GM18498 (cell line): ENCODE data around the gene DCTN3.

Experiments
- ATAC-seq: cut with Tn5 transposase; IDR thresholded peaks from one replicate; pipeline ENCODE4 v1.9.1; 2021; ENCODE audit warnings: mild to moderate bottlenecking, moderate library complexity; ENCODE audit not compliant: unreplicated experiment

The DCTN3 gene

GRCh38 chr9:34575241-34575640, 45.1 kb downstream of the DCTN3 start:
- no peak for ATAC-seq

- no peak for ATAC-seq
Observed at GRCh38 chr9:34574571-34574970, 45.7 kb downstream of the DCTN3 start.

GRCh38 chr9:34573599-34574325, 46.5 kb downstream of the DCTN3 start:
- ATAC-seq: no peak

GRCh38 chr9:34572628-34573027, 47.7 kb downstream of the DCTN3 start:
- ATAC-seq: no peak

- ATAC-seq: no peak
Observed at GRCh38 chr9:34572092-34572491, 48.2 kb downstream of the DCTN3 start.

- ATAC-seq: no peak
Observed at GRCh38 chr9:34571481-34571810, 48.8 kb downstream of the DCTN3 start.

GRCh38 chr9:34570809-34571480, 49.4 kb downstream of the DCTN3 start:
- no peak for ATAC-seq

- no peak for ATAC-seq
Observed at GRCh38 chr9:34570376-34570775, 49.9 kb downstream of the DCTN3 start.

GRCh38 chr9:34568774-34569173, 51.5 kb downstream of the DCTN3 start:
- no peak for ATAC-seq

- ATAC-seq: no peak
Observed at GRCh38 chr9:34568133-34568532, 52.2 kb downstream of the DCTN3 start.

- no peak for ATAC-seq
Observed at GRCh38 chr9:34566972-34567371, 53.3 kb downstream of the DCTN3 start.

- ATAC-seq: no peak
Observed at GRCh38 chr9:34566322-34566721, 54.0 kb downstream of the DCTN3 start.

- no peak for ATAC-seq
Observed at GRCh38 chr9:34565856-34566255, 54.4 kb downstream of the DCTN3 start.

GRCh38 chr9:34564617-34565016, 55.7 kb downstream of the DCTN3 start:
- no peak for ATAC-seq
